Putamen (tissue), 1 donor: ENCODE data around the gene MYBPHL.
A peak's percentile ranks its signal among the peaks of the same experiment; 100 is the strongest.
"Not testable (repeated sequence)": the region's sequence is repeated elsewhere in the genome, so short reads cannot be mapped to it uniquely, and the experiment has no call there.

Experiments used
- DNase-seq: peaks from one replicate; pipeline ENCODE4 v3.0.0-alpha.2; 2016; ENCODE audit warnings: low spot score

The MYBPHL gene

GRCh38 chr1:109305991-109306390 is 820 bp downstream of the MYBPHL start:
- DNase-seq, result not testable (repeated sequence)

- DNase-seq, result peak; percentile 95
Observed at GRCh38 chr1:109304226-109304920, 2.4 kb downstream of the MYBPHL start.

GRCh38 chr1:109301874-109302273 is 4.9 kb downstream of the MYBPHL start:
- DNase-seq, result no peak

GRCh38 chr1:109300650-109301151 is 6.1 kb downstream of the MYBPHL start:
- DNase-seq, result no peak

GRCh38 chr1:109299558-109300343 is 7.1 kb downstream of the MYBPHL start:
- DNase-seq, result peak; percentile 97

- peak; percentile 83 for DNase-seq
Observed at GRCh38 chr1:109298666-109299557, 7.9 kb downstream of the MYBPHL start.

GRCh38 chr1:109296782-109297181 is 10.0 kb downstream of the MYBPHL start:
- no peak for DNase-seq

GRCh38 chr1:109295712-109296415 is 10.9 kb downstream of the MYBPHL start:
- DNase-seq, result no peak

- DNase-seq, result no peak
Observed at GRCh38 chr1:109294481-109294880, 12.3 kb downstream of the MYBPHL start.

GRCh38 chr1:109293026-109293425 is 13.8 kb downstream of the MYBPHL start:
- peak; percentile 69 for DNase-seq

- no peak for DNase-seq
Observed at GRCh38 chr1:109292364-109292763, 14.4 kb downstream of the MYBPHL start.

GRCh38 chr1:109290998-109291397 is 15.8 kb downstream of the MYBPHL start:
- DNase-seq, result no peak

- DNase-seq, result no peak
Observed at GRCh38 chr1:109290137-109290536, 16.7 kb downstream of the MYBPHL start.

- not testable (repeated sequence) for DNase-seq
Observed at GRCh38 chr1:109286762-109287161, 20.0 kb downstream of the MYBPHL start.

- no peak for DNase-seq
Observed at GRCh38 chr1:109283748-109284600, 22.8 kb downstream of the MYBPHL start.

GRCh38 chr1:109282952-109283747 is 23.7 kb downstream of the MYBPHL start, which contains the start of gene PSRC1:
Gene PSRC1, minus strand, starts transcription at chr1:109283145.
- DNase-seq, result peak; percentile 98

- DNase-seq, result no peak
Observed at GRCh38 chr1:109282497-109282951, 24.3 kb downstream of the MYBPHL start.

GRCh38 chr1:109281680-109282496 is 24.9 kb downstream of the MYBPHL start:
- DNase-seq, result no peak

GRCh38 chr1:109280862-109281261 is 25.9 kb downstream of the MYBPHL start:
- no peak for DNase-seq
